Central memory CD8-positive, alpha-beta T cell (primary cell): ENCODE measurements around the gene REEP1.

ENCODE experiments used
- ATAC-seq: fragments of 150-1000 bp; cut with Tn5 transposase; replicated peaks from 2 replicates; pipeline ENCODE4 v1.10.0; 2022; ENCODE audit warnings: mild to moderate bottlenecking, moderate FRiP score, moderate number of reproducible peaks; ENCODE audit not compliant: poor library complexity, severe bottlenecking; ENCODE audit errors: extremely low read depth
- DNase-seq, 2 donors: peaks; one replicate each; pipeline ENCODE4 v3.0.0; 2021; ENCODE audit warnings: low spot score in 2 of 2
- H3K27ac Mint-ChIP-seq: one replicate; pipeline ENCODE4 v1.8.0; 2022; ENCODE audit warnings: low read depth, mild to moderate bottlenecking, moderate library complexity, mixed read lengths
- H3K27me3 Mint-ChIP-seq: one replicate; pipeline ENCODE4 v1.8.0; 2022; ENCODE audit warnings: mixed read lengths
- H3K36me3 Mint-ChIP-seq: one replicate; pipeline ENCODE4 v1.8.0; 2022; ENCODE audit warnings: mild to moderate bottlenecking, moderate library complexity, mixed read lengths; ENCODE audit not compliant: insufficient read depth
- H3K4me1 Mint-ChIP-seq: one replicate; pipeline ENCODE4 v1.8.0; 2022; ENCODE audit warnings: mixed read lengths
- H3K4me3 Mint-ChIP-seq: one replicate; pipeline ENCODE4 v1.8.0; 2022; ENCODE audit warnings: mild to moderate bottlenecking, moderate library complexity, mixed read lengths
- H3K9me3 Mint-ChIP-seq: one replicate; pipeline ENCODE4 v1.8.0; 2022; ENCODE audit warnings: mixed read lengths

Gene REEP1

GRCh38 chr2:86298411-86299390, 38.7 kb downstream of the REEP1 start:
- Mint-ChIP-seq H3K36me3 (no peaks in the 10 kb centered on the region), H3K27ac (no peak overlapping the region), H3K4me1 (no peaks in the 10 kb centered on the region), H3K27me3 (peaks cover 60% of the 10 kb centered on the region), H3K9me3 (no peaks in the 10 kb centered on the region), H3K4me3 (no peak overlapping the region)
- ATAC-seq (no peak), DNase-seq (no peak)

- Mint-ChIP-seq H3K9me3 (no peaks in the 10 kb centered on the region), H3K4me3 (no peak overlapping the region), H3K27me3 (peaks cover 72% of the 10 kb centered on the region), H3K36me3 (no peaks in the 10 kb centered on the region), H3K4me1 (no peaks in the 10 kb centered on the region), H3K27ac (no peak overlapping the region)
- no peak for DNase-seq
- ATAC-seq: no peak
Measured at GRCh38 chr2:86297382-86298147, 39.9 kb downstream of the REEP1 start.

- H3K27me3 Mint-ChIP-seq: peaks cover 73% of the 10 kb centered on the region
- no peak for ATAC-seq
- H3K27ac Mint-ChIP-seq: no peak overlapping the region
- DNase-seq: no peak
- H3K9me3 Mint-ChIP-seq: no peaks in the 10 kb centered on the region
- no peaks in the 10 kb centered on the region for H3K36me3 Mint-ChIP-seq
- H3K4me3 Mint-ChIP-seq: no peak overlapping the region
- H3K4me1 Mint-ChIP-seq: no peaks in the 10 kb centered on the region
Measured at GRCh38 chr2:86296947-86297346, 40.5 kb downstream of the REEP1 start.

GRCh38 chr2:86295066-86295465, 42.4 kb downstream of the REEP1 start:
- ATAC-seq: no peak
- Mint-ChIP-seq H3K36me3 (no peaks in the 10 kb centered on the region), H3K27me3 (peaks cover 75% of the 10 kb centered on the region)

GRCh38 chr2:86293612-86294011, 43.8 kb downstream of the REEP1 start:
- Mint-ChIP-seq H3K27ac (no peak overlapping the region), H3K4me1 (no peaks in the 10 kb centered on the region), H3K27me3 (peaks cover 84% of the 10 kb centered on the region), H3K9me3 (no peaks in the 10 kb centered on the region), H3K36me3 (no peaks in the 10 kb centered on the region), H3K4me3 (no peak overlapping the region)
- DNase-seq: no peak
- ATAC-seq: no peak

More at GRCh38 chr2:86295066-86295465, 42.4 kb downstream of the REEP1 start:
- H3K9me3 Mint-ChIP-seq: no peaks in the 10 kb centered on the region
- H3K27ac Mint-ChIP-seq: no peak overlapping the region
- DNase-seq: no peak
- H3K4me3 Mint-ChIP-seq: no peak overlapping the region
- no peaks in the 10 kb centered on the region for H3K4me1 Mint-ChIP-seq

GRCh38 chr2:86292571-86293515, 44.6 kb downstream of the REEP1 start:
- no peaks in the 10 kb centered on the region for H3K9me3 Mint-ChIP-seq
- DNase-seq (no peak), ATAC-seq (no peak)
- H3K36me3 Mint-ChIP-seq: no peaks in the 10 kb centered on the region
- no peak overlapping the region for H3K27ac Mint-ChIP-seq
- no peaks in the 10 kb centered on the region for H3K4me1 Mint-ChIP-seq
- peaks cover 76% of the 10 kb centered on the region for H3K27me3 Mint-ChIP-seq
- H3K4me3 Mint-ChIP-seq: no peak overlapping the region

GRCh38 chr2:86291328-86291662, 46.1 kb downstream of the REEP1 start:
- H3K9me3 Mint-ChIP-seq: no peaks in the 10 kb centered on the region
- ATAC-seq: no peak
- DNase-seq: no peak
- no peak overlapping the region for H3K4me3 Mint-ChIP-seq
- peaks cover 64% of the 10 kb centered on the region for H3K27me3 Mint-ChIP-seq
- H3K27ac Mint-ChIP-seq: no peak overlapping the region
- no peaks in the 10 kb centered on the region for H3K36me3 Mint-ChIP-seq
- H3K4me1 Mint-ChIP-seq: no peaks in the 10 kb centered on the region

GRCh38 chr2:86290596-86291327, 46.7 kb downstream of the REEP1 start:
- DNase-seq: no peak
- Mint-ChIP-seq H3K4me3 (no peak overlapping the region), H3K4me1 (no peaks in the 10 kb centered on the region), H3K36me3 (no peaks in the 10 kb centered on the region), H3K27me3 (peaks cover 70% of the 10 kb centered on the region), H3K27ac (no peak overlapping the region), H3K9me3 (no peaks in the 10 kb centered on the region)
- no peak for ATAC-seq

GRCh38 chr2:86286516-86286915, 50.9 kb downstream of the REEP1 start:
- DNase-seq (no peak), ATAC-seq (no peak)
- Mint-ChIP-seq H3K9me3 (no peaks in the 10 kb centered on the region), H3K36me3 (no peaks in the 10 kb centered on the region), H3K4me1 (no peaks in the 10 kb centered on the region), H3K27ac (no peak overlapping the region), H3K4me3 (no peak overlapping the region), H3K27me3 (peaks cover 67% of the 10 kb centered on the region)

- H3K27me3 Mint-ChIP-seq: peaks cover 62% of the 10 kb centered on the region
Measured at GRCh38 chr2:86285981-86286380, 51.4 kb downstream of the REEP1 start.

GRCh38 chr2:86285571-86285970, 51.9 kb downstream of the REEP1 start:
- no peaks in the 10 kb centered on the region for H3K36me3 Mint-ChIP-seq
- no peak overlapping the region for H3K27ac Mint-ChIP-seq
- no peaks in the 10 kb centered on the region for H3K9me3 Mint-ChIP-seq
- H3K4me3 Mint-ChIP-seq: no peak overlapping the region
- ATAC-seq (no peak), DNase-seq (no peak)
- H3K27me3 Mint-ChIP-seq: peaks cover 60% of the 10 kb centered on the region
- H3K4me1 Mint-ChIP-seq: no peaks in the 10 kb centered on the region

More at GRCh38 chr2:86285981-86286380, 51.4 kb downstream of the REEP1 start:
- no peaks in the 10 kb centered on the region for H3K9me3 Mint-ChIP-seq
- H3K4me1 Mint-ChIP-seq: no peaks in the 10 kb centered on the region
- no peak for DNase-seq
- H3K4me3 Mint-ChIP-seq: no peak overlapping the region
- ATAC-seq: no peak
- H3K27ac Mint-ChIP-seq: no peak overlapping the region
- H3K36me3 Mint-ChIP-seq: no peaks in the 10 kb centered on the region
